HG02943 (cell line): Measurements from ENCODE around the gene ODAD3.
"Not testable (repeated sequence)": the region's sequence is repeated elsewhere in the genome, so short reads cannot be mapped to it uniquely, and the experiment has no call there.

Experiments used
- ATAC-seq: cut with Tn5 transposase; IDR thresholded peaks from one replicate; pipeline ENCODE4 v1.9.1; 2021; ENCODE audit warnings: mild to moderate bottlenecking, low read depth, moderate library complexity; ENCODE audit not compliant: unreplicated experiment

ODAD3 gene

GRCh38 chr19:11445141-11445540 lies 10.2 kb upstream of the ODAD3 start:
- no peak for ATAC-seq

- no peak for ATAC-seq
Observed at GRCh38 chr19:11444059-11444458, 9.1 kb upstream of the ODAD3 start.

- no peak for ATAC-seq
Observed at GRCh38 chr19:11437955-11438354, 3.0 kb upstream of the ODAD3 start.

DNA sequence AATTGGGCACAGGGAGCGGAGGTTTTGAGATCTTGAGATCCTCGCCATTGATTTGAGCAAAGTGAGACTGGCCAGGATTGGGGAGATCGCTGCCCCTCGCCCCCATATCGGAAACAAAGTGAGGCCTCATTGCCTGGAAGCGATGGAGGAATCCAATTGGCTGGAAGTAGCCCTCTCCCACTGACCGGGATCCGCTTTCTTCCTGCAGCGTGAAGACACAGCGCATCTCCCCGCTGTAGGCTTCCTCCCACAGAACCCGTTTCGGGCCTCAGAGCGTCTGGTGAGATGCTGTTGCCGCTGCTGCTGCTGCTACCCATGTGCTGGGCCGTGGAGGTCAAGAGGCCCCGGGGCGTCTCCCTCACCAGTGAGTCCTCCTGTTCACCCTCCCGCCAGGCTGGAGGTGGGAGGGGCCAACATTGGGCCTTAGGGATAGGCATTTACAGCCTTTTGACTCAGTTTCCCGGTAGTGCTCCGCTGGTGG lies 952 bp upstream of the ODAD3 start:
- no peak for ATAC-seq

DNA sequence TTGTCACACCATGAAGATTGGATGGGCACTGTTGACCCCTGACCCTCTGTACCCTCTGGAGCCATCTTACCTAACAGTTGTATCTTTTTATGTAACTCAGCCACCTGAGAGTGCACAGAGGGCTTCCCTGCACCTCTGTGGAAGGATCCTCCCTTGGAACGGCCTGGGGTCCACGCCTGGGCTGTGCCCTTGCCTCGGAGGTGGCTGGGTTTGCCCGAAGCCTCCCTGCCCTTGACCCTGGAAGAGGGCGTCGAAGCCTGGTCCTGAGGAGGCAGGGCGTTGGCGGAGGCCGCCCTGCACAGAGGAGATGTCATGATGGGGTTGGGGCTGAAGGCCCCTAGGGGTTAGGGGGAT lies 241 bp downstream of the ODAD3 start:
- ATAC-seq: no peak

DNA sequence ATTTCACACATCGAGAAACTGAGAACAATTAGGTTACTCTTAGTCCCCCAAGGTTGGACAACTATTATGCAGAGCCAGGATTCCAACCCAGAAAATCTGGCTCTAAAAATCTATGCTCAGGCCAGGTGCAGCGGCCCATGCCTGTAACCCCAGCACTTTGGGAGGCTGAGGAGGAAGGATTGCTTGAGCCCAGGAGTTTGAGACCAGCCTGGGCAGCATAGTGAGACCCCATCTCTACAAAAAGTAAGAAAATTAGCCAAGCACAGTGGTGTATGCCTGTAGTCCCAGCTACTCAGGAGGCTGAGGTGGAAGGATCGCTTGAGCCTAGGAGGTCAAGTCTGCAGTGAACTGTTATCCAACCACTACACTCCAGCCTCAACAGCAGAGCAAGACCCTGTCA lies 1.4 kb downstream of the ODAD3 start:
- ATAC-seq: not testable (repeated sequence)

DNA sequence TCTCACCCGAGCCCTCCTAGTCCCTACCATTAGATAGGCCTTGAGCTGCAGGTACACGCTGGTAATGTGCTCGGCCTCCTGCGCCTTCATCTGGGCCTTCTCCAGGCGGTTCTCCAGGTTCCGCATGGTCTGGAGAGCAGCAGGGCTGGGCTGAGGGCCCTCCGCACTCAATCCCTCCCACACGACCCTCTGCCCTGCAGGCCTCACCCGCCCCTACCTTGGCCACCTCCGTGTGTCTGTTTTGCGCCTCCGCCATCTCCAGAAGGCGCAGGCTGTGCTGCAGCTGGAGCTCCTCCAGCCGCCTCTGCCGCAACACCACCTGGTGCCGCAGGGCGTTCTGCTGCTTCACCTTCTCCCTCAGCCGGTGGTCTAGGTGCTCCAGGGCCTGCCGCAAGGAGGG lies 8.3 kb downstream of the ODAD3 start:
- ATAC-seq: no peak

DNA sequence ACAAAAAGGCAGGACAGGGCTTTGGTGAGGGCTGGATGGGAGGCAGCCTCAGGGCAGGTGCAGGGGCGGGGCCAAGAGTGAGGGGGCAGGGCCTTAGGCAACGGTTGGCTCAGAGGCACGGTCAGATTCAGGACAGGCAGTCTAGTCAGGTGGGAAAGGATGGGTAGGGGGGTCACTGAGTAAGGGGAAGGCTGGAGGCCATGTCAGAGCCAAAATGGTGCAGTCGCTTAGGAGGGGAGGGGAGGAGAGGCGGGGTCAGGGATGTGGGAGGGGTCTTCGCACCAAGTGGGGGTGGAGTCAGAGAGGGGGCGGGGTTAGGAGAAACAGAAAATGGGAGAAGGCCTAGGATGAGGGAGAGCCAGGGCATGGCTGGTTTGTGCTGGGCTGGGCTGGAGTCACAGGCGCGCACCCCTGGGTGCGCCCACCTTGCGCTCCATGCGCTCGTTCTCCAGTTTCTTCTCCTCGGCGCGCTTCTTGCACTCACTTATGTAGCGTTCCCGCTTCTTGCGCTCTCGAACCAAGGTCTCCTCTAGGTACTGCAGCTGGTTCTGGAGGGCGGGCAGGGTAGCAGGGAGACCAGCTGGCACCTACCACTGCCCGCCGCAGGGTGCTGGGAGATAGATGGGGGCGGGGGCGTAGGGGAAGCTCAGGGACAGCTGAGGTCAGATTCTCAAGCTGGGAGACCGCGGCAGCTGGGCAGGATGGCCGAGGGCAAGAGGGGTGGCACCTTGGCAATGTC lies 9.0 kb downstream of the ODAD3 start:
- ATAC-seq: no peak

- no peak for ATAC-seq
Observed at GRCh38 chr19:11423791-11424181, 11.1 kb downstream of the ODAD3 start.

GRCh38 chr19:11423164-11423790 lies 11.6 kb downstream of the ODAD3 start:
- ATAC-seq: no peak

DNA sequence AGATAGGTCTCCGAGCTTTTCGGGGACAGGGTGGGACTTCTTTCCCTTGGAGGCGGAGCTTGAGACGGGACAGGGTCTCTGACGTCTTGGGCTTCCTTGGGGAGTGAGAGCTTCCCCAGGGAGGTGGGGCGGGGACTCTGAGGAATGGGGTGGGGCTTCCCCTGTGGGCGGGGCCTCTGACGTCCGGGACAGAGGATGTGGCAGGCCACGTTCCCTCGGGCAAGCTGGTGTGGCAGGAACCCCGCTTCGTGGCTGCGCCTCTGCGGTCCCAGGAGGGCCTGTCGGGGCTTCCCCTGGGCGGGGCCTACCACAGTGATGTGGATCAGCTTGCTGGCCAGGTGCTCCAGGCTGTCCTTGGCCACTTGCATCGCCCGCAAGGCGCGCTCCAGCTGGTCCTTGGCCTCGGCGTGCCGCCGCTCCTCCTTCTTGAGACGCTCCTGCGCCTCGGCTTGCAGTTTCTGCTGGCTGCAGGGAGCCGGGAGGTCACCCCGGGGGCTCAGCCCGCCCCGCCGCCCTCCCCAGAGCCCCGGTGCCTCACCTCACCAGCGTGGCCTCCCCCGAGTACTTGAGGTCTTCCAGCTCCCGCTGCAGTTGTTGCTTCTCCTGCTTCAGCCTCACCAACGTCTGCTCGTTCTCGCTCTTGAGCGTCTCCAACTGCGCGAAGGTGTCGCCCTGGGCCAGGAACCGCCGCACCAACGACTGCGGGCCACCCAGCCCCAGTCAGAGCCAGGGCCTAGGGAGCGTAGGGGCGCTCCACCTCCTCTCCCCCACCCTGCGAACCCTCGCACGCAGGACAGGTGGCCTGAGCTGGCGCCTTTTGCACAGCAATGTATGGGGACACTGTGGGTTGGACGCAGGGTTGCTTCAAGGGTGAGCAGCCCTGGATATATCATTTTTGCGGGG lies 12.5 kb downstream of the ODAD3 start:
- no peak for ATAC-seq

GRCh38 chr19:11421371-11422098 lies 13.4 kb downstream of the ODAD3 start:
- ATAC-seq: no peak

GRCh38 chr19:11420429-11421370 lies 14.2 kb downstream of the ODAD3 start:
- no peak for ATAC-seq

- no peak for ATAC-seq
Observed at GRCh38 chr19:11418549-11419506, 16.1 kb downstream of the ODAD3 start, which contains the start of gene RGL3. Gene RGL3 (minus strand): TSS chr19:11419314. CDS start chr19:11419278, 36 bp downstream.

DNA sequence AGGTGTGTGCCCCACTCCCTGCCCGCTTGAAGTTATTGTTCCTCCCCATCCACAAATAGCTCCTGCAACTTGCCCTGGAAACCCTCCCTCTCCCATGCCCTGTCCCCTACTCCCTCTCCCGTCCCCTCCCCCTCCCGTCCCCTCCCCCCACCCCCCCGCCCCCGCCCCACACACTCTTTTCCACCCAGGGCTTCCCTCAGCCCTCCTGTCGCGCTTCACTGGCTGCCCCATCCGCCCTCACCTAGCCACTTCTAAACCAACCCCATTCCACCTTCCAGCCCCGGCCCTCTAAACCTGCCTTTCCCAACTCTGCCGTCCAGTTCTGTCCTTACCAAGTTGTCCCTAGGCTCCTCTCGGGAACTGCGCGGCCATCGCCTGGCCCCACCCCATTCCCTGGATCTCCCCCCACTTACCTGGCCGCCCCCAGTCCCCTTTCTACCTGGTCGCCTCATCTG lies 16.8 kb downstream of the ODAD3 start:
- no peak for ATAC-seq

GRCh38 chr19:11416346-11417052 lies 18.4 kb downstream of the ODAD3 start:
- no peak for ATAC-seq

DNA sequence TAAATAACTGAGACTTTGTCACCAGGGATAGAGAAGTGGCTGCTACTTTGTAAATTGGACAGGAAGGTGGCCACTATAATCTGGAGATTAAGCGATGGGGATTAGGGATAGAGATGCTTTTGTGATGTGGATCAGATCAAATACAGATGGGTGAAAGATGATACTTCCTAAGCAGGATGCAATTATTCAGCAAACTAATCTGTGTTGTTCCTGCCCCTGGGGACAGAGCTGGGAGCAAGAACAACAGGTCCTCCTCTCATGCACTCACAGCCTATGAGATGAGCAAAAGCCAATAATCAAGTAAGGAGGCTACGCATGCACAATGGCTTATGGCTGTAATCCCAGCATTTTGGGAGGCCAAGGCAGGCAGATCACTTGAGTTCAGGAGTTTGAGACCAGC lies 20.4 kb downstream of the ODAD3 start:
- no peak for ATAC-seq

DNA sequence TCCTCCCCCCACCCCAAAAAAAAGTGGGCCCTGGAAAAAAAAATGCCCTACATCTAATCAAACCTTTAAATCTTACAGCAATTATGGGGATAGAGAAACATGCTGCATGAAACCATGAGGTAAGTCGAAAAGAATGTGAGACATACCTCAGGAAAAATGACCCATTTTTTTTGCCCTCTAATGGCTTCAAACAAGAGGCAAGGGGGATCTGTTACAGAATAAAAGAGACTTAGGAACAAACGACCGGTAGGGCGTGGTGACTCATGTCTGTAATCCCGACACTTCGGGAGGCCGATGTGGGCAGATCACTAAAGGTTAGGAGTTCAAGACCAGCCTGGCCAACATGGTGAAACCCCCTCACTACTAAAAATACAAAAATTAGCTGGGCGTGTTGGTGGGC lies 24.2 kb downstream of the ODAD3 start:
- ATAC-seq: no peak
